Measurements from ENCODE around the gene ATG9A.
"Not testable (repeated sequence)": the region's sequence is repeated elsewhere in the genome, so short reads cannot be mapped to it uniquely, and the experiment has no call there.

The ATG9A gene

GRCh38 chr2:219209236-219210195 is 19.9 kb downstream of the ATG9A start:
- no peak for FAIRE-seq
- no peak for TF ChIP-seq POLR2AphosphoS5 (IDR thresholded peaks at IDR 0.05; ENCODE audit: low read depth, low read length)
- TF ChIP-seq SPI1 (IDR thresholded peaks at IDR 0.05; ENCODE audit: low read depth, low read length) = no peak
- TF ChIP-seq POLR2A (IDR thresholded peaks at IDR 0.05; ENCODE audit: low read depth, low read length) = no peak
- TF ChIP-seq PAX5 (IDR thresholded peaks at IDR 0.05; ENCODE audit: insufficient read depth, low read length, severe bottlenecking) = no peak
- no peak for TF ChIP-seq TAF1 (IDR thresholded peaks at IDR 0.05; ENCODE audit: low read depth, low read length)
- TF ChIP-seq POU2F2 (IDR thresholded peaks at IDR 0.05; ENCODE audit: low read depth, low read length) = no peak
- DNase-seq (ENCODE audit: insufficient read length, low spot score) = no peak

GRCh38 chr2:219207884-219208740 is 21.3 kb downstream of the ATG9A start:
- FAIRE-seq (no peak), DNase-seq (ENCODE audit: insufficient read length, low spot score) (no peak)

GRCh38 chr2:219207134-219207883 is 22.1 kb downstream of the ATG9A start:
- no peak for DNase-seq (ENCODE audit: insufficient read length, low spot score)
- FAIRE-seq = no peak
- TF ChIP-seq POLR2AphosphoS5 (IDR thresholded peaks at IDR 0.05; ENCODE audit: low read depth, low read length) = no peak
- TF ChIP-seq SPI1 (IDR thresholded peaks at IDR 0.05; ENCODE audit: low read depth, low read length) = no peak
- no peak for TF ChIP-seq PAX5 (IDR thresholded peaks at IDR 0.05; ENCODE audit: insufficient read depth, low read length, severe bottlenecking)
- no peak for TF ChIP-seq TAF1 (IDR thresholded peaks at IDR 0.05; ENCODE audit: low read depth, low read length)
- TF ChIP-seq POLR2A (IDR thresholded peaks at IDR 0.05; ENCODE audit: low read depth, low read length) = no peak
- no peak for TF ChIP-seq POU2F2 (IDR thresholded peaks at IDR 0.05; ENCODE audit: low read depth, low read length)

More at GRCh38 chr2:219207884-219208740, 21.3 kb downstream of the ATG9A start:
- TF ChIP-seq POLR2A (IDR thresholded peaks at IDR 0.05; ENCODE audit: low read depth, low read length) (no peak), SPI1 (IDR thresholded peaks at IDR 0.05; ENCODE audit: low read depth, low read length) (no peak)

- peak; percentile 10 for TF ChIP-seq PAX5 (IDR thresholded peaks at IDR 0.05; ENCODE audit: insufficient read depth, low read length, severe bottlenecking)
- TF ChIP-seq TAF1 (IDR thresholded peaks at IDR 0.05; ENCODE audit: low read depth, low read length) = peak; percentile 92
- no peak for TF ChIP-seq SPI1 (IDR thresholded peaks at IDR 0.05; ENCODE audit: low read depth, low read length)
- peak; percentile 74 for TF ChIP-seq POU2F2 (IDR thresholded peaks at IDR 0.05; ENCODE audit: low read depth, low read length)
- TF ChIP-seq POLR2AphosphoS5 (IDR thresholded peaks at IDR 0.05; ENCODE audit: low read depth, low read length) = peak; percentile 96
- TF ChIP-seq POLR2A (IDR thresholded peaks at IDR 0.05; ENCODE audit: low read depth, low read length) = peak; percentile 96
- FAIRE-seq = peak; percentile 96
- peak; percentile 99 for DNase-seq (ENCODE audit: insufficient read length, low spot score)
These were observed 22.9 kb downstream of the ATG9A start, which contains the start of gene ZFAND2B for GRCh38 chr2:219206328-219207133. Gene ZFAND2B, plus strand, starts transcription at chr2:219206782. Its CDS starts 206 bp downstream, at chr2:219206988.

GRCh38 chr2:219205981-219206327 is 23.5 kb downstream of the ATG9A start:
- TF ChIP-seq POLR2A (IDR thresholded peaks at IDR 0.05; ENCODE audit: low read depth, low read length) (no peak), PAX5 (IDR thresholded peaks at IDR 0.05; ENCODE audit: insufficient read depth, low read length, severe bottlenecking) (no peak), TAF1 (IDR thresholded peaks at IDR 0.05; ENCODE audit: low read depth, low read length) (no peak), POU2F2 (IDR thresholded peaks at IDR 0.05; ENCODE audit: low read depth, low read length) (no peak), POLR2AphosphoS5 (IDR thresholded peaks at IDR 0.05; ENCODE audit: low read depth, low read length) (no peak), SPI1 (IDR thresholded peaks at IDR 0.05; ENCODE audit: low read depth, low read length) (no peak)
- DNase-seq (ENCODE audit: insufficient read length, low spot score) (no peak), FAIRE-seq (no peak)

GRCh38 chr2:219205165-219205538 is 24.3 kb downstream of the ATG9A start:
- TF ChIP-seq TAF1 (IDR thresholded peaks at IDR 0.05; ENCODE audit: low read depth, low read length) = no peak
- TF ChIP-seq POU2F2 (IDR thresholded peaks at IDR 0.05; ENCODE audit: low read depth, low read length) = no peak
- TF ChIP-seq POLR2AphosphoS5 (IDR thresholded peaks at IDR 0.05; ENCODE audit: low read depth, low read length) = no peak
- no peak for TF ChIP-seq SPI1 (IDR thresholded peaks at IDR 0.05; ENCODE audit: low read depth, low read length)
- TF ChIP-seq PAX5 (IDR thresholded peaks at IDR 0.05; ENCODE audit: insufficient read depth, low read length, severe bottlenecking) = no peak
- TF ChIP-seq POLR2A (IDR thresholded peaks at IDR 0.05; ENCODE audit: low read depth, low read length) = no peak
- no peak for FAIRE-seq
- no peak for DNase-seq (ENCODE audit: insufficient read length, low spot score)

- no peak for DNase-seq (ENCODE audit: insufficient read length, low spot score)
- TF ChIP-seq TAF1 (IDR thresholded peaks at IDR 0.05; ENCODE audit: low read depth, low read length) (no peak), SPI1 (IDR thresholded peaks at IDR 0.05; ENCODE audit: low read depth, low read length) (no peak), POLR2AphosphoS5 (IDR thresholded peaks at IDR 0.05; ENCODE audit: low read depth, low read length) (no peak), PAX5 (IDR thresholded peaks at IDR 0.05; ENCODE audit: insufficient read depth, low read length, severe bottlenecking) (no peak), POLR2A (IDR thresholded peaks at IDR 0.05; ENCODE audit: low read depth, low read length) (no peak), POU2F2 (IDR thresholded peaks at IDR 0.05; ENCODE audit: low read depth, low read length) (no peak)
- FAIRE-seq = no peak
These were observed 24.8 kb downstream of the ATG9A start for GRCh38 chr2:219204425-219205164.

GRCh38 chr2:219201331-219201730 is 28.1 kb downstream of the ATG9A start:
- not testable (repeated sequence) for FAIRE-seq; DNase-seq (ENCODE audit: insufficient read length, low spot score)

- DNase-seq (ENCODE audit: insufficient read length, low spot score); FAIRE-seq: not testable (repeated sequence)
These were observed 28.7 kb downstream of the ATG9A start for GRCh38 chr2:219200502-219201326.

All from GM12891 (cell line).